ENCODE measurements around the gene TP53INP2. TPM values are rescaled to one million over a fixed set of nuclear protein-coding genes. Genes with fewer than 3 reads are reported as not detected.
A peak's percentile ranks its signal among the peaks of the same experiment; 100 is the strongest.

The TP53INP2 gene
- total and polyA plus RNA-seq, 2 of the 13 experiments (the other 11 are each of a cell fraction or from before 2014, with no cell fraction given): 5.2 to 18.8 TPM

- no peaks in the 10 kb centered on the region; a peak in 1 of 5 replicates for H3K27me3 ChIP-seq (ENCODE audit: control insufficient read depth in 1 of 2, insufficient read depth in 2 of 2, low read length in 2 of 2)
- H3K9me3 ChIP-seq (ENCODE audit: low read length): no peaks in the 10 kb centered on the region
- no peak overlapping the region for H2AFZ ChIP-seq (ENCODE audit: low read length)
- peak overlapping the region; percentile 6 to 98 (median 82); a peak in 5 of 6 replicates for H3K4me3 ChIP-seq (replicated peaks in 1 of 3; ENCODE audit: insufficient read depth in 1 of 3, low read depth in 2 of 3, low read length in 3 of 3)
- intact Hi-C loops (cut with micrococcal nuclease; ENCODE audit: unreplicated experiment): loop anchor here (5.0 to 10.0 kb wide), 3 partner anchors 58 to 169 kb away; no protein-coding TSS in a partner anchor
- peak overlapping the region; percentile 97 for H3K4me2 ChIP-seq (ENCODE audit: low read depth, low read length)
- 96% methylated on average over 1 of the region's 1 CpG for WGBS (ENCODE audit: low lambda C conversion rate)
- no TSS peak for BruUV-seq (replicated peaks)
- H3K36me3 ChIP-seq (replicated peaks in 1 of 2; ENCODE audit: control insufficient read depth in 1 of 2, insufficient read depth in 2 of 2, low read length in 2 of 2): peaks cover 0 to 2% of the 10 kb centered on the region in 2 experiments; a peak in 3 of 5 replicates
- FAIRE-seq (no peak), DNase-seq (ENCODE audit: low spot score) (no peak), ATAC-seq (no peak)
- H3K27ac ChIP-seq (ENCODE audit: extremely low read length, insufficient read depth, low read length): peak overlapping the region; percentile 92
- ChIA-PET POLR2A (interaction anchor here (0.9 to 7.9 kb wide), 8 partner anchors 13 to 85 kb away, joined by 3 to 168 read pairs (median 6); partner anchors contain the start of gene PIGU), CTCF (ENCODE audit: low intra/inter-chr PET ratio, low total read pairs) (interaction anchor here (1.5 kb wide), 1 partner anchor 63 kb away, joined by 3 read pairs; no protein-coding TSS in a partner anchor)
- peaks cover 15% of the 10 kb centered on the region for H3K79me2 ChIP-seq (ENCODE audit: insufficient read depth, low read length)
- H3K4me1 ChIP-seq (ENCODE audit: insufficient read depth, low read length): peaks cover 72% of the 10 kb centered on the region
- in situ Hi-C loops (cut with HindIII; ENCODE audit: extremely low pct_ligation_motif_present, low pct_unique_long_range_greater_than_20kb): loop anchor here (10.0 kb wide), 1 partner anchor 402 kb away; the partner anchor contains the start of gene AHCY
- peak overlapping the region; percentile 96 for H3K9ac ChIP-seq (ENCODE audit: insufficient read depth, low read depth, low read length)
- no peaks in the 10 kb centered on the region for H4K20me1 ChIP-seq (ENCODE audit: insufficient read depth, low read length)
- TF ChIP-seq, protein P1, sequence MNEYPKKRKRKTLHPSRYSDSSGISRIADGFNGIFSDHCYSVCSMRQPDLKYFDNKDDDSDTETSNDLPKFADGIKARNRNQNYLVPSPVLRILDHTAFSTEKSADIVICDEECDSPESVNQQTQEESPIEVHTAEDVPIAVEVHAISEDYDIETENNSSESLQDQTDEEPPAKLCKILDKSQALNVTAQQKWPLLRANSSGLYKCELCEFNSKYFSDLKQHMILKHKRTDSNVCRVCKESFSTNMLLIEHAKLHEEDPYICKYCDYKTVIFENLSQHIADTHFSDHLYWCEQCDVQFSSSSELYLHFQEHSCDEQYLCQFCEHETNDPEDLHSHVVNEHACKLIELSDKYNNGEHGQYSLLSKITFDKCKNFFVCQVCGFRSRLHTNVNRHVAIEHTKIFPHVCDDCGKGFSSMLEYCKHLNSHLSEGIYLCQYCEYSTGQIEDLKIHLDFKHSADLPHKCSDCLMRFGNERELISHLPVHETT (CRISPR knock-in tag; conservative IDR thresholded peaks at IDR 0.05): no peak
- TF ChIP-seq LCORL (IDR thresholded peaks at IDR 0.05) (no peak), LCORL (CRISPR knock-in tag; IDR thresholded peaks at IDR 0.05) (0 out of 2 replicates have a peak, but pooled peaks have one; percentile 10), NR2F6 (IDR thresholded peaks at IDR 0.05) (no peak), NR2F6 (CRISPR knock-in tag; IDR thresholded peaks at IDR 0.05) (no peak), ARNTL (CRISPR knock-in tag; IDR thresholded peaks at IDR 0.05) (0 out of 2 replicates have a peak, but pooled peaks have one; percentile 42), ZNF343 (CRISPR knock-in tag; IDR thresholded peaks at IDR 0.05) (no peak), SSRP1 (CRISPR knock-in tag; IDR thresholded peaks at IDR 0.05) (0 out of 2 replicates have a peak, but pooled peaks have one; percentile 42), ZNF354B (CRISPR knock-in tag; IDR thresholded peaks at IDR 0.05) (0 out of 2 replicates have a peak, but pooled peaks have one; percentile 1)
- TF ChIP-seq, protein P2, sequence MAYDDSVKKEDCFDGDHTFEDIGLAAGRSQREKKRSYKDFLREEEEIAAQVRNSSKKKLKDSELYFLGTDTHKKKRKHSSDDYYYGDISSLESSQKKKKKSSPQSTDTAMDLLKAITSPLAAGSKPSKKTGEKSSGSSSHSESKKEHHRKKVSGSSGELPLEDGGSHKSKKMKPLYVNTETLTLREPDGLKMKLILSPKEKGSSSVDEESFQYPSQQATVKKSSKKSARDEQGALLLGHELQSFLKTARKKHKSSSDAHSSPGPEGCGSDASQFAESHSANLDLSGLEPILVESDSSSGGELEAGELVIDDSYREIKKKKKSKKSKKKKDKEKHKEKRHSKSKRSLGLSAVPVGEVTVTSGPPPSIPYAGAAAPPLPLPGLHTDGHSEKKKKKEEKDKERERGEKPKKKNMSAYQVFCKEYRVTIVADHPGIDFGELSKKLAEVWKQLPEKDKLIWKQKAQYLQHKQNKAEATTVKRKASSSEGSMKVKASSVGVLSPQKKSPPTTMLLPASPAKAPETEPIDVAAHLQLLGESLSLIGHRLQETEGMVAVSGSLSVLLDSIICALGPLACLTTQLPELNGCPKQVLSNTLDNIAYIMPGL (CRISPR knock-in tag; IDR thresholded peaks at IDR 0.05; ENCODE audit: borderline replicate concordance in 1 of 2, low read depth in 1 of 2): 0 out of 4 replicates have a peak, but pooled peaks of 1 of the 2 experiments have one; percentile 16
- TF ChIP-seq, protein P3, sequence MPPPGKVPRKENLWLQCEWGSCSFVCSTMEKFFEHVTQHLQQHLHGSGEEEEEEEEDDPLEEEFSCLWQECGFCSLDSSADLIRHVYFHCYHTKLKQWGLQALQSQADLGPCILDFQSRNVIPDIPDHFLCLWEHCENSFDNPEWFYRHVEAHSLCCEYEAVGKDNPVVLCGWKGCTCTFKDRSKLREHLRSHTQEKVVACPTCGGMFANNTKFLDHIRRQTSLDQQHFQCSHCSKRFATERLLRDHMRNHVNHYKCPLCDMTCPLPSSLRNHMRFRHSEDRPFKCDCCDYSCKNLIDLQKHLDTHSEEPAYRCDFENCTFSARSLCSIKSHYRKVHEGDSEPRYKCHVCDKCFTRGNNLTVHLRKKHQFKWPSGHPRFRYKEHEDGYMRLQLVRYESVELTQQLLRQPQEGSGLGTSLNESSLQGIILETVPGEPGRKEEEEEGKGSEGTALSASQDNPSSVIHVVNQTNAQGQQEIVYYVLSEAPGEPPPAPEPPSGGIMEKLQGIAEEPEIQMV (CRISPR knock-in tag; IDR thresholded peaks at IDR 0.05; ENCODE audit: low read depth): 0 out of 2 replicates have a peak, but pooled peaks have one; percentile 14
These were observed 2.2 kb downstream of the TP53INP2 start for GRCh38 chr20:34706302-34706875.
